NCI-H345 (cell line): ENCODE data around the gene STAT6.

Experiments
- DNase-seq: peaks from one replicate; lab custom pipeline; 2025; lab: John Stamatoyannopoulos, UW

STAT6 gene

DNA sequence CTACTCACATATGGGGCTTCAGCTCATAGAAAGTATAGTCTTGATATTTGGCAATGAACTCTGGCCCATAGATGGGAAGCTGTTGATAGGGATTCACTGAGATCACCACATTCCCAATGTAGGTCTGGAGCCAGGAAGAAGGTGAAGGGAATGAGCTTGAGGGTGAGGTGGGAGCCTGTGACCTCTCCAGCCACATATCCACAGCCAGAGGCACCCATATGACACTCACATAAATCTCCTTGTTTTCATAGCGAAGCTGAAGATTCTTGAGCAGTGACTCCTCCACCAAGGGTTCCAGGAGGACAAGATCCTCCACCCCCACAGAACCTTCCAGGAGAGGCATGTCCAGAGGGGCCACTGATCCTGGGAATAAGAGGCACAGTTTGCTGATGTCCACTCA, 63.2 kb downstream of the STAT6 start:
- no peak for DNase-seq

DNA sequence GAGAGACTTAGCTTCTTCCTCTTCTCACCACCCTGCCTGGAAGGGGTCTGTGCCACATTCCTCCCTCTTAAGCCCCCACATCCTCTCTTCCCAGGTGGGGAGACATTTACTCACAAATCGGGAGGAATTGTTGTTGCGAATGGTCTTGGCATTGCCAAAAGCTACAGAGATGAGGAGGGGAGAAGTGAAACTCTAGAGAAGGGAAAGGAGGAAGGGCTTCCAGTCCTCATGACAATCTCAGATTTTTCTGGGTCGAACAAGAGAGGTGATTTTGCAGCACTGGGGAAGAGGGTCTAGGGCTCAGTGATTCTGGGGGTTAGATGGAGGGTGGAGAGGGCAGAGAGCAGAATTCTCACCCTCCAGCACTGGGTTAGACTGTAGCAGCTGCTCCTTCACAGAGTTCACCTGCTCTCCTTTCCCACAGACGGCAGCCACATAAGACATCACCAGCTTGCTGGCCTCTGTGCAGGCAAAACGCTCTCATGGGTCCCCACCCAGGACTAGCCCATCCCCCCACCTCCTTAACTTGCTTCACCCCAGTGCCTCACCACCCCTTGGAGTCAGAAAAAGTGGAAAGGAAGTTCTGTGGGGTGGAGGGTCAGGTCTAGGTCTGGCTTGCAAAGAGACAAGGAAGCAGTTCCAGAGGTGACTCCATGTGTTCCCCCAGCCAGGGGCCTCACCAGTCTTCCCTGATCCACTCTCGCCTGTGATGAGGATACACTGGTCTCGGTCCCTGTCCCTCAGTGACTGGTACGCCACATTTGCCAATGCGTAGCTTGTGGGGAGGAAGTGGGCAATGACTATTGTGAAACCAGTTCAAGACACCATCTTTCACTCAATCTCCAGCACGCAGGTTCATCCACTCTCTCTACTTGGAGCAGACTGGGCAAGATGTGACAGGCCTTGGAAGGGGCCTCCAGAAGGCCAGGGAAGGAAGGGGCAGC, 63.9 kb downstream of the STAT6 start:
- no peak for DNase-seq

DNA sequence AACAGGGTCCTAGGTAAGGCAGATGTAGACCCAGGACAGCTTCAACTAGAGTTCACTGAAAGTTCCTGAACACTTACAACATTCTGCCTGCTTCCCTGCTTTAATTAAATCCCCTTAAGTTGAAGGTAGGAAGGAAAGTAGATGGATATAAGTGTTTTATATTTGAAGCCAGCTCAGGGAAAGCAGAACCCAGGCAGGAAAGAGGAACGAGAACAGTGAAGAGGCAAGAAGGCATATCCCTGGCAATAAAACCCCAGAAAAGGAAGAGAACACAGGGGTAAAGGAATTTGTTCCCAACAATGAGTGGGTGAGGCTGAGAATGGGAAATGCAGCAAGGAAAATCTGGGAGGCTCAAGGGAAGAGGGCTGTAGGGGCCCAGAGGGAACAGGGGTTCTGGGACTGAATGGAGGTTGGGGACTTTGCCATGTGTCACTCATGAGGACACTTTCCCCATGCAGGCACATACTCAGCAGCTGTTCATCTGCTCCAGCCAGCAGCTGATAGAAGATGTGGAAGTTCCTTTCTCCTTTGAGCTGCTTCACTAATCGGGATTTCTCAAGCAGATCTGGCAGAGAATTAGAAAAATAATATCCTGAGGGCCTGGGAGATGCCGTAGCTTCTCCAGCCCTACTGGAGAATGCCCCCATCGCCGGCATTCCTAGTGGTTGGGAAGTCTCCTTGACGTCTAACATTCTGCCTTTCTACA, 64.9 kb downstream of the STAT6 start:
- DNase-seq: no peak
